RWPE2 (cell line): Measurements from ENCODE around the gene ETV6.

ENCODE experiments used
- ATAC-seq: fragments of 200-7000 bp; cut with Tn5 transposase; 3 replicates; pipeline ENCODE4 v1.9.1; 2021; ENCODE audit warnings: low read depth
- DNase-seq: peaks from one replicate; pipeline ENCODE4 v3.0.0-alpha.2; 2020; ENCODE audit warnings: low spot score
- H3K27ac ChIP-seq: fragments of 450-650 bp; 2 replicates; pipeline ENCODE4 v1.5.1; 2017; ENCODE audit warnings: mild to moderate bottlenecking; ENCODE audit not compliant: poor library complexity, severe bottlenecking
- H3K27me3 ChIP-seq: fragments of 250-450 bp; sonication (Bioruptor Pico); 2 replicates; pipeline ENCODE4 v1.5.1; 2021; ENCODE audit warnings: mild to moderate bottlenecking, moderate library complexity; ENCODE audit not compliant: insufficient read depth, poor library complexity, severe bottlenecking
- H3K36me3 ChIP-seq: fragments of 250-450 bp; sonication (Bioruptor Pico); 2 replicates; pipeline ENCODE4 v1.5.1; 2020; ENCODE audit warnings: low read depth, mild to moderate bottlenecking, moderate library complexity
- H3K4me1 ChIP-seq: fragments of 250-450 bp; sonication (Bioruptor Pico); 2 replicates; pipeline ENCODE4 v1.5.1; 2021; ENCODE audit warnings: mild to moderate bottlenecking, moderate library complexity; ENCODE audit not compliant: insufficient read depth, poor library complexity, severe bottlenecking
- H3K4me3 ChIP-seq: fragments of 250-450 bp; sonication (Bioruptor Pico); 2 replicates; pipeline ENCODE4 v1.5.1; 2021; ENCODE audit warnings: mild to moderate bottlenecking, moderate library complexity; ENCODE audit not compliant: severe bottlenecking
- H3K9me3 ChIP-seq: fragments of 250-450 bp; sonication (Bioruptor Pico); 2 replicates; pipeline ENCODE4 v1.5.1; 2021; ENCODE audit warnings: mild to moderate bottlenecking, moderate library complexity; ENCODE audit not compliant: severe bottlenecking
- CTCF ChIP-seq: fragments of 450-650 bp; IDR thresholded peaks from one replicate; pipeline ENCODE4 v1.5.1; 2017; ENCODE audit warnings: mild to moderate bottlenecking, moderate library complexity; ENCODE audit not compliant: poor library complexity, severe bottlenecking

ETV6 gene

GRCh38 chr12:11710431-11710830, 61.0 kb downstream of the ETV6 start:
- Histone ChIP-seq H3K9me3 (no peaks in the 10 kb centered on the region), H3K4me1 (peaks cover under 1% of the 10 kb centered on the region), H3K27ac (no peak overlapping the region), H3K4me3 (no peak overlapping the region), H3K27me3 (no peaks in the 10 kb centered on the region), H3K36me3 (no peaks in the 10 kb centered on the region)
- TF ChIP-seq CTCF, result no peak
- DNase-seq (no peak), ATAC-seq (no peak)

GRCh38 chr12:11710906-11711305, 61.4 kb downstream of the ETV6 start:
- no peak for DNase-seq
- H3K36me3 ChIP-seq, result no peaks in the 10 kb centered on the region
- no peak for TF ChIP-seq CTCF
- no peaks in the 10 kb centered on the region for H3K27me3 ChIP-seq
- no peaks in the 10 kb centered on the region for H3K4me1 ChIP-seq
- ATAC-seq, result no peak
- no peak overlapping the region for H3K4me3 ChIP-seq
- H3K9me3 ChIP-seq, result no peaks in the 10 kb centered on the region
- H3K27ac ChIP-seq, result no peak overlapping the region

- Histone ChIP-seq H3K27me3 (no peaks in the 10 kb centered on the region), H3K36me3 (no peaks in the 10 kb centered on the region), H3K27ac (no peak overlapping the region), H3K4me1 (no peaks in the 10 kb centered on the region), H3K4me3 (no peak overlapping the region), H3K9me3 (no peaks in the 10 kb centered on the region)
- no peak for ATAC-seq
- DNase-seq, result no peak
- no peak for TF ChIP-seq CTCF
Measured at GRCh38 chr12:11711651-11712327, 62.3 kb downstream of the ETV6 start.

- TF ChIP-seq CTCF, result no peak
- Histone ChIP-seq H3K27ac (no peak overlapping the region), H3K36me3 (no peaks in the 10 kb centered on the region), H3K27me3 (no peaks in the 10 kb centered on the region), H3K4me1 (no peaks in the 10 kb centered on the region), H3K4me3 (no peak overlapping the region), H3K9me3 (no peaks in the 10 kb centered on the region)
- DNase-seq (no peak), ATAC-seq (no peak)
Measured at GRCh38 chr12:11712491-11712890, 63.0 kb downstream of the ETV6 start.

GRCh38 chr12:11713202-11713601, 63.7 kb downstream of the ETV6 start:
- TF ChIP-seq CTCF, result no peak

More at GRCh38 chr12:11713202-11713601, 63.7 kb downstream of the ETV6 start:
- Histone ChIP-seq H3K27me3 (no peaks in the 10 kb centered on the region), H3K27ac (no peak overlapping the region), H3K4me1 (peaks cover 2% of the 10 kb centered on the region), H3K36me3 (no peaks in the 10 kb centered on the region), H3K9me3 (no peaks in the 10 kb centered on the region), H3K4me3 (no peak overlapping the region)
- no peak for ATAC-seq
- DNase-seq, result no peak
